Cortex of kidney (tissue), 1 donor: ENCODE measurements around the gene MEN1.

Experiments used
- DNase-seq: peaks from one replicate; lab custom pipeline; 2025; lab: John Stamatoyannopoulos, UW

The MEN1 gene

GRCh38 chr11:64810271-64810890 is at the start of gene MEN1:
TSS of gene MEN1 (minus strand) at chr11:64810551. CDS start at chr11:64810109, 442 bp downstream.
- no peak for DNase-seq

DNA sequence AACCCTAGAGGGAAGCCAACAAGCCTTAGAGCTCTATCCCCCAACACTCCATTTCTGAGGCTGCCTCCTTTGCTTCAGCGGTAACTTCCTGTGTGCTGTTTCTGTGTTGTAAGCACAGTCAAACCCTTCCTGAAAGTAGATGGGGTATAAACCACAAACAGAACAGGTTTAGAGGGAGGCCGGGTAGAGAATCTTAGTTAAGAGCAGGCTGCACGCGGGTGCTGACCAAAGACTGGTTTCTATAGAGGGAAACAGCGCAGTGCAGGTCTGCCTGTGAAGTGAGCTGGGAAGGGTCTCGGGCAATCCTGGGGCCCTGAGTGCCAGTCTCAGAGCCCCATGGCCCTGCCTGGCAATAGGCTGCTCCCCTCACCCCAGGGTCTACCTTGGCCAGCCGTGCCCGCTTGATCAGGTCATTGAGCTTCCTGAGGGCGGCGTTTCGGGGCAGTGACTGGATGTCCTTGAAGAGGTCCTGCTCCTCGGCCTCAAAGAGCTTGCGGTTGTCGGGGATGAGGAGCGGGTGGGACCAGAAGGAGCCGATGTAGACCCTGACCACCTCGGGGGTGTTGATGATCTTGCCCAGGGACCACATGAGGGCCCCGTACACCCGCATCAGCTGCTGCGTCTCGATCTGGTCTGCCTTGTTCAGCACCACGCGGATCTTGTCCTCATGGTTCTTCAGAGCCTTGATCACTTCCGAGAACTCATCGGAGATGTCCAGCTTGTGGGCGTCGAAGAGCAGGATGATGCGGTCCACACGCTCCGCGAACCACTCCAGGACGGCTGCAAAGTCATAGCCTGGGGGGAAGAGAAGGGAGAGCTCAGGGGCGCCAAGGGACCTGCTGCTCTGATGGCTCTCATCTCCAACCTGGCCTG is 49.4 kb upstream of the MEN1 start:
- no peak for DNase-seq

GRCh38 chr11:64858467-64859263 is 48.3 kb upstream of the MEN1 start:
- no peak for DNase-seq

DNA sequence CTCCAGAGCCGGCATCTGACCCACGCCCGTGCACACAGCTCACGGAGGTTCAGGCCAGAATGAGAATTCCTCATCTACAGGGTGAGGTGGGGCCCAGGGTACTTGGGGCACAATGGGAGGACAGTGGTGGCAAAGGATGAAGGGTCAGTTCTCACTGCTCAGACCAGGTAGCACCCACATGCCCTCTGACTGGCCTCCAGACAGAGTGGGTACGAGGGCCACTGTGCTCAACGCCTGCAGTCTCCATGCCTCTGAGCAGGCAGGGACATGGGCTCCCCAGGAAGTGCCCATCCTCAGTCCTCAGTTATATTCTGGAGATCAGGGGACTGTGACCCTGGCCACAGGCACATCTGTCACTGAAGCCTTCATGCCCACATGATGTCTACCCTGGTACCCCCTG is 47.1 kb upstream of the MEN1 start:
- no peak for DNase-seq

- no peak for DNase-seq
Measured at GRCh38 chr11:64856382-64857227, 46.3 kb upstream of the MEN1 start.

DNA sequence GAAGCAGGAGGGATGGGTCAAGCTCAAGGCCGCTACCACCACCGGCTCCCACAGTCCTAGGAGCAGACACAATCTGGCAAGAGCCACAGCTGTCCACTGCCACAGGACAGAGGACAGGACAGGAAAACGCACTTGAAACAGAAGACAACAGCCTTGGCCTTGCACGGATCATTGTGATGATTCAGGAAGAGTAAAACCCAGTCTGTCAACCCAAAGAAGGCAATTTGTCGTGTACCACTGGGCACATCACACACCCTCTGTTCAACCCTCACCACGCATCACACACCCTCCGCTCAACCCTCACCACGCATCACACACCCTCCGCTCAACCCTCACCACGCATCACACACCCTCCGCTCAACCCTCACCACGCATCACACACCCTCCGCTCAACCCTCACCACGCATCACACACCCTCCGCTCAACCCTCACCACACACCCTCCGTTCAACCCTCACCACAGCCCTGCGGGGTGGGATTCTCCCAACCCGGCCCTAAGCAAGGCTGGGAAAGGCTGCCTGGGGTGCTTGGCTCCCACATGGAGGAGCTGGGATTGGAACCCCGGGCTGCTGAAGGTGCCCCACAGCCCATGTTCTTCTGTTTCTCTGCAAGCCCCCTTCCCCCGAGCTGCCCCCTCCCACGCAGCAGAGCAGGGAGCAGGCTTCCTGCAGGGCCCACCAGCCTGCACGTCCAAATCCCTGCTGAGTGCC is 45.4 kb upstream of the MEN1 start:
- DNase-seq = no peak

DNA sequence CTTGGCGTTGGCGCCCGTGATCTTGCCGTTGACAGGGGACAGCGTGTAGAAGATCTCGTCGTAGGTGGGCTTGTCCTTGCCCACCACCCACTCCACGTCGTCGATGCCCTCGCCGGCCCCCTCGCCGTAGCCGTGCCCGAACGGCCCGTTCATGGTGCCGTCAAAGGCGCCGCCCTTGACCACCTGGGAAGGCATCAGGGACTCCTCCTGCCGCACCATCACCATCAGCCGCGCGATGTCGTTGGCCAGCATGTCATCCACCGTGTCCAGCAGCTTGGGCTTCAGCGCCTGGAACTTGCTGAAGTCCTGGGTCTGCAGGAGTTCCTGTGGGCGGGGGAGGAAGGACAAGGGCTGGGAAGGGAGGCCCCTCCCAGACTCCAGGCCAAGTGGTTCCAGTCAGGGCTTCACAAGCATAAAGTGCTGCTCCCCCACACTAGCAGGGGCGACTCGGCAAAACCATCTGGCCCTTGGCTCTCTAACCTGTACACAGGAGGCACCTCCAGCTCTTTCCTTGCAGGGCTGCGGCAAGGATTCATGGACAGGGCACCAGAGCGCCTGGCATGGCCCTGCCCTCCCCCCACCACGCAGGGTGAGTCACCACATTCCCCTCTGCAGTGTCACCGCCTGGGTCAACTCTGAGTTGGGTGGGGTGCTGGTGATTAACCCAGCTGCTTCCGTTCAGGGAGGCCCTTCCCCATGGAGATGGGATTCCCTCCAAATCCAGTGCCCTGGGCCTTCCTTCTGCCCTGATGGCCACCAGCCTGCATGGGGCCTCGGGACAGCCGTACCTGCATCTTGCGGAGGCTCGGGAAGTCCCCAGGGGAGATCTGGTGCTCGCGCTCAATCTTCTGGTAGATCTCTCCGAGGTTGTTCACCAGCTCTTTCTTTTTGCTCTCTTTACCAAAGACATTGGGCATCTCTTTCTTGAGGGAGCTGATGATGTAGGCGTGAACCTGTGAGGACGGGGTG is 44.5 kb upstream of the MEN1 start:
- DNase-seq = no peak

- no peak for DNase-seq
Measured at GRCh38 chr11:64854157-64854533, 43.8 kb upstream of the MEN1 start.

DNA sequence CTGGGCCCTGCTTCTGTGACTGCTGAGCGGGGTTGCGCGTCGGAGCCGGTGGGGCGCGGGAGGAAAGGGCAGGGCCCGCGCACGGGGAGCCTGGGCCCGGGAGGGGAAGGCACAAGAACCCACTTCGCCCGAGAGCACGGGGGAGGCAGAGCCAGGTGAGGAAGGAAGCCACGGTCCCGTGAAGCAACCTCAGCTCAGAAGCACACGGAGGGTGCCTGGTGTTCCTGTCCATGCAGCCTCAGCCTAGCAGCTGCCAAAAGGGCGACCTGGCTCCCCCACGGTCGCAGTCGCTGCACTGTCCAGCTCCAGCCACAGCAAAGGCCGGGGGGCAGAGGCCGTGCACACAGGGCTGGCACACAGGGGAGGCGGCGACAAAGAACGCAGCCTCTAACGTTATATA is 43.4 kb upstream of the MEN1 start:
- DNase-seq = no peak

DNA sequence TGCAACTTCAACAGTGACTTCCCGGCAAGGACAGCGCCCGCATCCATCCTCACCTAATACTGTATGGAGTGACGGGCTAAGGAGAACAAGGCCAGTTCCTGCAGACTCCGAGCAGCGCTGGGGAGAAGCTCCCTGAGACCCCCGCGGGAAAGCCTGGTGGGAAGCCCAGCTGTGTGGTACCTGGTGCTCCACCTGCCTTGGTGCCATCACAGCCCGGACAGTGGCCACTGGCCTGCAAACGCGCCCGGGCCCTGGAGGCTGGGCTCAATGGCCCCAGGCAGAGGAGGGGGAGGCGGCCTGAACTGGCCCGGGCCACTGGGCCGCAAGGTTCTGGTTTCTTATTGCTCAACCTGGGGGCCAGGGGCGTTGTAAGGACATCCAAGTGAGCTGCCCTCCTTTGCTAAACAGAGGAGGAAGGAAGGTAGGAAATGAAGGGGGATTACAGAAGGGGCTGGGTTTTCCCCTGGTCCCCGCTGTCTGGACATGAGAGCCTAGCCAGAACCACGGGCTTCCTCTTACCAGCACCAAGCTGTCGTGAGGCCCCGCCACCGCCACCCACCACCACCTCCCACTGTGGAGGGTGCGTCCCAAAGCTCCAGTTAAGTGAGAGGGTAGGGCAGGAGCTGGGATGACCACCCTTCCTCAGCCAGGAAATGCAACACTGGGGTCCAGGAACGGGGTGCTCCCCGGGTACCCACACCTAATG is 42.6 kb upstream of the MEN1 start:
- DNase-seq = no peak

- no peak for DNase-seq
Measured at GRCh38 chr11:64851831-64852351, 41.5 kb upstream of the MEN1 start.

GRCh38 chr11:64850979-64851567 is 40.7 kb upstream of the MEN1 start:
- DNase-seq = no peak

DNA sequence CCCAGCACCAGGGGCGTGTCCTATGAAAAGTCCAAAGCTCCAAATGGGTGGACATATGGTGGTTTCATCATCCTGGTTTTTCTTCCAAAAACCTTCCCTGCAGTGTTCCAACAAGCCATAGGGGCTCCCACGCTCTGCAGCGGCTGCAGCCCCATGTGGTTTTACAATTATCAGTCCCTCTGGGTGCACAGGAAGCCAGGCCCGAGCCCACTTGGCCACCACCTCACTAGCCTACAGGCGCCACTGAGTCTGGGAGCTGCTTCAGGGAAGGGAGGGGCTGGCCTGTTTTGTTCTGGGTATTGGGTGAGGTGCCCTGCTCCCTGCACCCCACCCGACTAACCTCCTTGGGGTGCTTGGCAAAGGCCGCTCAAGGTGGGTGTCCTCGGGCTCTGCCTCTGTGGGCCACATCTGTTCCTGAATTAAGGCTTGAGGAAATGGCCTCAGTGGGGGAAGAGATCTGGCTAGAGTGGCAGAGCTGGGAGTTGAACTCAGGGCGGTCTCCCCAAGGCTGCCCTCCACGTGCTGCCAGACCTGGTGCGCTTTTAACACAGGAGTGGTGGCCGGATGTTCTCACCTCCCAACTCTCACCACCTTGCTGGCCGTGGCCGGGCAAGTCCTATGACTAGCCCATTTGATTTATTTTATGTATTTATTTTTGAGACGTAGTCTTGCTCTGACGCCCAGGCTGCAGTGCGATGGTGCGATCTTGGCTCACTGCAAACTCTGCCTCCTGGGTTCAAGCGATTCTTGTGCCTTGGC is 39.4 kb upstream of the MEN1 start:
- DNase-seq = no peak

DNA sequence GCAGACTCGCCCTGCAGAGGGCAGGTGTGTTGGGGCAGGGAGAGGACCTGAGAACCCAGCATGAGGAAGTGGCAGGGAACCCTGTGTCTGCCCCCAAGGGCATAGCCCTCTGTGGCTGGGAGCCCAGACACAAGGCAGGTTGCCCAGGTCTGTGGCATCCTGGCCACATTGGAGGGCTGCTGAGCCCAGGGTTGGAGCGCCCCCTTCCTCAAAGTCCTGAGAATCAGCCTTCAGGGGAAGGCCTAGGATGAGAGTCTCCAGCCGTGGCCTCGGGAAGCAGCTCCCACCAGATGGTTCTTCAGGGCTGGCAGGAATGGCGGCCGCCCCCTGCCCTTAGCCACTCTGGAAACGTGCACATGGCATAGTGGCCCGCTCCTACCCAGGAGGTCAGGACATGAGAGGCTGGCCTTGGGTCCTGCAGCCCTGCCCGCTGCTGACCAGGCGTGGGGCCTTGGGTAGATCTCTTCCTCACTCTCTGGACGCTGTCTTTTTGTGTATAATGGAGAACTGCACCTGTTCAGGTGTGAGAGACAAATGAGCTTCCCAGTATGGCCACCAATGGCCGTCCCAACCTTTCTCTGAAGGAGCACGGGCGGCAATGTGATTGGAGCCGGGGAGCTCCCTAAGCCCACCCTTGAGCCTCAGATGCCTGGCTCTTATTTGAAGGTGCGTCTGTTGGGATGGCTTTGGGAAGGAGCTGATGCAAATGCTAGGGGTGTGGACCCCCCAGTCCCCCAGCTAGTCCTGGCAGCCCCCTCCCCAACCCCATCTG is 38.7 kb upstream of the MEN1 start:
- DNase-seq = no peak

DNA sequence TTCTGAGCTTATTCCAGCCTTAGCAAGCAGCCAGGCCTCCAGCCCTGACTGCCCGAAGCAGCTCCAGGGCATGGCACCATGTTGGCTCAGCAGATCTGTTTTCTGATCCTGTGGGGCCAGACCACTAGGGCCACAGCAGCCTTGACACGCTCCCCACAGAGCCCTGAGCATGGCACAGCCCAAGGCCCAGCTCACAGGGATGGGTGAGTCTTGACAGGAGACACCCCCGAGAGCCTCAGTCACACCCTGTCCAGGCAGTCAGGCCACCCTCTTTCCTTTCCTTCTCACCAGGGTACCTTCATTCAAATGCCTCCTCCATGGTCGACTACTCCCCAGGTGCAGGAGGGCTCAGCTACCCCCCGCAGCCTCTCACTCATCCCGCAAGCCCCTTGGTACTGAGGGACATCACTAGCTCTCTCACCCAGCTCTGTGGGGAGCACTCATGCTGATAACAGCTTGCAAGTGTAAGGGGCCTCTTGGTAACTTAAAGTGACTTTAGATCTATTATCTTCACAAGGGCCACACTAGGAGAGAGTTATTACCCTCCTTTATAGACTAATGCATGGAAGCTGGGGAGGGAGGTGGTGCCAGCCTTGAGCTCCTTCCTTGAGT is 38.0 kb upstream of the MEN1 start:
- DNase-seq = no peak

GRCh38 chr11:64846998-64847666 is 36.8 kb upstream of the MEN1 start:
- DNase-seq = no peak
